ENCODE data around the gene BSDC1. TPM values are rescaled to one million over a fixed set of nuclear protein-coding genes. Genes with fewer than 3 reads are reported as not detected.

The BSDC1 gene
- total and polyA plus RNA-seq, 8 donors: 35.9 to 56.9 (median 43.4) TPM

DNA sequence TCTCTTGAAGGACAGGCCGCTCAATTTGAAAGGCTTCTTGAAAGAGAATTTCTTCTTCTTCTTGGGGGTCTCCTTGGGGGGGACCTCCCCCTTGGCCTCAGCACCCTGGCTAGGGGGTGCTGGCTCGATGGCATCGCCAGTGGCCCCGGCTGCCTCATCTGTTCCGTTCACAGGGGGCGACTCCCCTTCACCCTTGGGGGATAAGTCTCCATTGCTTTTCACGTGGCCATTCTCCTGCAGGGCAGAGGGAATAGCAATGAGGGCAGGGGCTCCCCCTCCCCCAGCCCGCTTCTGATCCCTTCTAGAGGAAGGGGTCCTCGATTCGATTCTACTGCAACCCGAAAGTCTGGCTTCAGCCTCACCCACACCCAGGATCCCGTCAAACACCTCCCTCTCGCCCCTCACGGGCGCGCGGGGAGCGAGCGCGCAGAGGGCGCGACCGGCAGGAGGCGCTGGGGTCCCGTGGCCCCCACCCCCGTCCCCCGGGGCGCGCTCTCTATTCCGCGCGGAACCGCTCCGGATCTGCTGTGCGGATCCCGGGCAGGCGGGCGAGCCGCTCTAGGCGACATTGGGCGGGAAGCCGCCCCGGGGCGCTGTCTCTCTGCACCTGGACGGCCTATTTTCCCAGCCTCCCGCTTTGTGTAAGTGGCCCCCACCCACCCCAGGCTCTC is 59.2 kb downstream of the BSDC1 start:
- Histone ChIP-seq H3K9me3 (no peaks in the 10 kb centered on the region), H3K27me3 (no peaks in the 10 kb centered on the region), H3K4me1 (peaks cover 0 to 8% (median 6%) of the 10 kb centered on the region in 3 donors), H3K36me3 (peaks cover 0 to 20% (median 0%) of the 10 kb centered on the region in 3 donors), H3K27ac (peak overlapping the region in 1 of 4 donors; percentile 44), H3K4me3 (peak overlapping the region; percentile 55 to 78 (median 59))
- WGBS, 2 donors: 5 to 10% methylated on average over 27 to 46 of the region's 46 CpGs
- FAIRE-seq: no peak
- TF ChIP-seq, protein P1, sequence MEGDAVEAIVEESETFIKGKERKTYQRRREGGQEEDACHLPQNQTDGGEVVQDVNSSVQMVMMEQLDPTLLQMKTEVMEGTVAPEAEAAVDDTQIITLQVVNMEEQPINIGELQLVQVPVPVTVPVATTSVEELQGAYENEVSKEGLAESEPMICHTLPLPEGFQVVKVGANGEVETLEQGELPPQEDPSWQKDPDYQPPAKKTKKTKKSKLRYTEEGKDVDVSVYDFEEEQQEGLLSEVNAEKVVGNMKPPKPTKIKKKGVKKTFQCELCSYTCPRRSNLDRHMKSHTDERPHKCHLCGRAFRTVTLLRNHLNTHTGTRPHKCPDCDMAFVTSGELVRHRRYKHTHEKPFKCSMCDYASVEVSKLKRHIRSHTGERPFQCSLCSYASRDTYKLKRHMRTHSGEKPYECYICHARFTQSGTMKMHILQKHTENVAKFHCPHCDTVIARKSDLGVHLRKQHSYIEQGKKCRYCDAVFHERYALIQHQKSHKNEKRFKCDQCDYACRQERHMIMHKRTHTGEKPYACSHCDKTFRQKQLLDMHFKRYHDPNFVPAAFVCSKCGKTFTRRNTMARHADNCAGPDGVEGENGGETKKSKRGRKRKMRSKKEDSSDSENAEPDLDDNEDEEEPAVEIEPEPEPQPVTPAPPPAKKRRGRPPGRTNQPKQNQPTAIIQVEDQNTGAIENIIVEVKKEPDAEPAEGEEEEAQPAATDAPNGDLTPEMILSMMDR (IDR thresholded peaks at IDR 0.05): peak; percentile 32 to 45 (median 40)
- peak in 5 of 6 donors; percentile 48 to 84 (median 70) for DNase-seq
- intact Hi-C loops (cut with DNase I): no loop called here
- peak; percentile 50 to 72 (median 65) for ATAC-seq

DNA sequence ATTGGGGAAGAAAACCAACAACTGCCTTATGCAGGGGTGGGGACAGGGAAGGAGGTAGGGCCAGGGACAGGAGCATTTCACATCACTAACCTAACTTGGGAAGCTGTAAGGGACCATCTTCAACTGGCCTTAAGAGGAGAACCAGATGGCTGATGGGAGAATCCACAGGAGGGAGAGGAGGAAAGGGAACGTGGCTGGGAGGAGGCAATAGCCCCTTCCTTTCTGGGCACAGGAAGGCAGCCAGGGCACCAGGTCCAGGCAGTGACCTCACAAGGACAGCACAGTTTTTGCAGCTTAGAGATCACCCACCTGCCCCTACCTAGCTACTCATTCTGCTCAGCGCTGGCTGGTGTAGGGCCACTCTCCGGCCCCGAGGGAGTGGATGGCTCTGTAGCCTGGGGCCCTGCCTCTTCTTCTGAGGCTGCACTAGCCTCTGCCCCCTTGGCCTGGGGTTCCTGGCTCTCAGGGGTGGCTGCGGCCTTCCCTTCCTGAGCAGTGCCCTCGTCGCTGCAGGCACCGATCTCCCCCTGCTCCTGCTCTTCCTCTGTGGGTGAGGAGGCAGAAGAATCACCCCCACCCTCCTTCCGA is 59.9 kb downstream of the BSDC1 start:
- peak overlapping the region in 1 of 4 donors; percentile 78 for H3K4me3 ChIP-seq
- no peak overlapping the region for H3K27ac ChIP-seq
- H3K36me3 ChIP-seq: peaks cover 0 to 20% (median under 1%) of the 10 kb centered on the region in 3 donors
- WGBS, 2 donors: 73 to 80% methylated on average over 9 of the region's 9 CpGs
- ATAC-seq (no peak), DNase-seq (peak in 1 of 6 donors; percentile 52), FAIRE-seq (no peak)
- H3K4me1 ChIP-seq: peaks cover 0 to 8% (median 6%) of the 10 kb centered on the region in 3 donors
- intact Hi-C loops (cut with DNase I): no loop called here
- no peaks in the 10 kb centered on the region for H3K9me3 ChIP-seq
- H3K27me3 ChIP-seq: no peaks in the 10 kb centered on the region
- TF ChIP-seq, protein P1 (IDR thresholded peaks at IDR 0.05): no peak

DNA sequence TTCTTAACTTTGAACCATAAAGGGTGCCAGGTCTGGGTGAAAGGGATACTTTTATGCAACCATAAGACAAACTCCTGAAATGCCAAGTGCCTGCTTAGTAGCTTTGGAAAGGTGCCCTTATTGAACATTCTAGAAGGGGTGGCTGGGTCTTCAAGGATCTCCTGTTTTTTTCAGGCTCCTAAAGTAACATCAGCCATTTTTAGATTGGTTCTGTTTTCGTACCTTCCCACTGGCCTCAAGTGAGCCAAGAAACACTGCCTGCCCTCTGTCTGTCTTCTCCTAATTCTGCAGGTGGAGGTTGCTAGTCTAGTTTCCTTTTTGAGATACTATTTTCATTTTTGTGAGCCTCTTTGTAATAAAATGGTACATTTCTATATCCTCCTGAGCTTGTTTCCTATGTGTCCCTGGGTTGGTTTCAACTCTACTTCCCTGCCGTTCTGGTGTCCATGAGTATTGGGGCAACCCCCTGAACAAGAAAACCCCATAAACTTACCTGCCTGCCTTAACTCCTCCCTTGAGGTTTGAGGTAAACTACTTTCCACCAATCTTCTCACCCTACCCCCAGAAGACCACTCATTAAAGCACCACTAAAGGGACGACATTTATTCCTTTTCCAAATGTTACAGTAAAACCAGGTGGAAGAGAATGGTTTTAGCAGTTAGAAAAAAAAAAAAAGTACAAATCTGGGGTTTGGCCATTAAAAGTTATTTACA is 60.8 kb downstream of the BSDC1 start:
- peaks cover 0 to 8% (median 6%) of the 10 kb centered on the region in 3 donors for H3K4me1 ChIP-seq
- H3K36me3 ChIP-seq: peaks cover 0 to 25% (median 9%) of the 10 kb centered on the region in 3 donors
- H3K4me3 ChIP-seq: no peak overlapping the region
- no peak for ATAC-seq
- no peaks in the 10 kb centered on the region for H3K9me3 ChIP-seq
- H3K27ac ChIP-seq: no peak overlapping the region
- WGBS, 2 donors: 88 to 93% methylated on average over 3 of the region's 3 CpGs
- TF ChIP-seq, protein P1 (IDR thresholded peaks at IDR 0.05): no peak
- no peak for DNase-seq
- FAIRE-seq: no peak
- no peaks in the 10 kb centered on the region for H3K27me3 ChIP-seq
- intact Hi-C loops (cut with DNase I): no loop called here

DNA sequence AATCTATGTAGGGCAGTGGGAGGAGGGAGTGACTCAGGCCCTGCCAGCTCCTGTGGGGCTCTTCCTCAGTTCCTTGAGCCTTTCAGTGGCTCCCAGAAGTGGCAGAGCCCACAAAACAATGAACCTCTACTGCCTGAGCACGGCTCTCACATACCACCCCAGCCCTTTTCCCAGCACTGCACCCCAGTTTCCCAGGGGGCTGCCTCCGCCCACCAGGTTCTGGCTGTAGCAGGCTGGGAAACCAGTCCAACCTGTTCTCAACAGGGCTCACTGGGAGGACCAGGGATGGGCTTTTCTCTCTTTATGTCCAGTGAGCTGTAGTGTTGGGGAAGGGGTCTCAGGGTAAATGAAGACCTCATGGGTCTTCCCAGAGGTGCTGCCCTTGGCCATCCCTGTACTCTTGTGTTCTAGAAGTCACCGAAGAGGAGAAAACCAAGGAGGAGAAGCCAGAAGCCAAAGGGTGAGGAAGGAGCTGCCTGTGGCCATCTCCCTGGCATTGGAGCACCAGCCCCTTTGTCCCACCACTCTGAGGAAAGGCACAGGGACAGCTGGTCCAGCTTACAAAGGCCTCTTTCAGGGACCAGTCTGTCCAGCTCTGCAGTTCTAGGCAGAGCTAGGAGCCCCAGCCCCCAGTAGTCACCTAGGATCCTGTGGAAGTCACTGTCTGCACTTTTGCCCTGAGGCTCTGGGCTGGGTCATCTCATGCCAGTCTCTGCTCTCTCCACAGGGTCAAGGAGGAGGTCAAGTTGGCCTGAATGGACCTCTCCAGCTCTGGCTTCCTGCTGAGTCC is 61.8 kb downstream of the BSDC1 start:
- intact Hi-C loops (cut with DNase I): no loop called here
- Histone ChIP-seq H3K9me3 (no peaks in the 10 kb centered on the region), H3K27me3 (no peaks in the 10 kb centered on the region), H3K27ac (no peak overlapping the region), H3K4me1 (peaks cover 0 to 8% (median 6%) of the 10 kb centered on the region in 3 donors), H3K36me3 (peaks cover 0 to 30% (median 9%) of the 10 kb centered on the region in 3 donors), H3K4me3 (no peak overlapping the region)
- TF ChIP-seq, protein P1 (IDR thresholded peaks at IDR 0.05): no peak
- FAIRE-seq (no peak), DNase-seq (peak in 1 of 6 donors; percentile 20), ATAC-seq (no peak)
- WGBS, 2 donors: 80 to 83% methylated on average over 2 to 3 of the region's 3 CpGs

Measured in pancreas (tissue), 10 donors.